Esophagus muscularis mucosa (tissue), 4 donors: ENCODE data around the gene NBEA. TPM values are rescaled to one million over a fixed set of nuclear protein-coding genes. Genes with fewer than 3 reads are reported as not detected.

Experiments
- DNase-seq: peaks from one replicate; pipeline ENCODE4 v3.0.0-alpha.2; 2017; ENCODE audit errors: extremely low spot score
- H3K27ac ChIP-seq, 4 donors: fragments of 200-600 bp; sonication (generic); replicated peaks in 1 of 4; 1 replicate in 3 of 4; 2 replicates in 1 of 4; pipeline ENCODE4 v1.5.1; 2016 to 2019; ENCODE audit warnings: mild to moderate bottlenecking in 1 of 4
- H3K27me3 ChIP-seq, 4 donors: fragments of 200-600 bp; sonication (generic); one replicate each; pipeline versions ENCODE4 v1.5.1 to v1.6.0; 2016 to 2019
- H3K36me3 ChIP-seq, 4 donors: fragments of 200-600 bp; sonication (generic); one replicate each; pipeline ENCODE4 v1.5.1; 2016 to 2019
- H3K4me1 ChIP-seq, 4 donors: fragments of 200-600 bp; sonication (generic); one replicate each; pipeline ENCODE4 v1.5.1; 2016 to 2019
- H3K4me3 ChIP-seq, 4 donors: fragments of 200-600 bp; sonication (generic); 1 replicate in 2 of 4; 2 replicates in 2 of 4; pipeline ENCODE4 v1.5.1; 2016 to 2019; ENCODE audit warnings: mild to moderate bottlenecking in 4 of 4, moderate library complexity in 1 of 4
- H3K9me3 ChIP-seq, 4 donors: fragments of 200-600 bp; sonication (generic); 1 replicate in 3 of 4; 2 replicates in 1 of 4; pipeline ENCODE4 v1.5.1; 2016 to 2019
- CTCF ChIP-seq, 3 experiments: fragments of 200-600 bp in 2 of 3; fragments of 450-650 bp in 1 of 3; sonication (generic) in 2 of 3; IDR thresholded peaks; one replicate each; pipeline ENCODE4 v1.5.1; 2017 to 2019; ENCODE audit warnings: antibody characterized with exemption in 3 of 3, mild to moderate bottlenecking in 2 of 3, moderate library complexity in 1 of 3
- EP300 ChIP-seq: sonication (generic); formaldehyde crosslinking; IDR thresholded peaks from one replicate; pipeline ENCODE4 v1.6.1; 2017; ENCODE audit warnings: antibody characterized with exemption
- POLR2A ChIP-seq: fragments of 450-650 bp; IDR thresholded peaks from one replicate; pipeline ENCODE4 v1.6.1; 2017; ENCODE audit warnings: antibody characterized with exemption, moderate library complexity, mild to moderate bottlenecking, low read depth
- POLR2AphosphoS5 ChIP-seq, 2 donors: sonication (generic); formaldehyde crosslinking; IDR thresholded peaks; one replicate each; pipeline ENCODE4 v1.6.1; 2017; ENCODE audit warnings: antibody characterized with exemption in 2 of 2
- WGBS: methylation state at CpG from one replicate; pipeline ENCODE4 v1.1.5; 2018; 5-methylcytosine and 5-hydroxymethylcytosine counted together
- intact Hi-C: fragments of 100-400 bp; cut with DNase I; formaldehyde crosslinking; loops from one replicate; pipeline ENCODE4 v1.15.1; 2023
- total RNA-seq, 4 donors: library from RNA; depleted of rRNA; stranded (reverse); fragments of >200 nt; gene quantifications; one replicate each; pipeline versions ENCODE4 v1.1.0 to v1.2.1, GENCODE V29; 2016

NBEA gene
- total RNA-seq, 4 donors from 2014 or later: 21.0 to 30.8 (median 25.0) TPM

- Histone ChIP-seq H3K27ac (peak overlapping the region in 1 of 4 donors; percentile 28), H3K9me3 (no peaks in the 10 kb centered on the region), H3K4me1 (peaks cover 0 to 2% (median 0%) of the 10 kb centered on the region in 4 donors), H3K27me3 (peaks cover 0 to 9% (median 0%) of the 10 kb centered on the region in 4 donors), H3K4me3 (peak overlapping the region in 3 of 4 donors; percentile 24 to 34 (median 33)), H3K36me3 (no peaks in the 10 kb centered on the region)
- 78% methylated on average over 14 of the region's 14 CpGs for WGBS
- TF ChIP-seq POLR2AphosphoS5 (IDR thresholded peaks at IDR 0.05) (no peak), CTCF (IDR thresholded peaks at IDR 0.05) (no peak), EP300 (no peak), POLR2A (no peak)
- intact Hi-C loops: no loop called here
- DNase-seq: no peak
Measured at GRCh38 chr13:35479038-35479492, 537.0 kb downstream of the NBEA start.

- Histone ChIP-seq H3K27ac (no peak overlapping the region), H3K9me3 (no peaks in the 10 kb centered on the region), H3K36me3 (no peaks in the 10 kb centered on the region), H3K4me3 (no peak overlapping the region), H3K27me3 (peaks cover 0 to 9% (median 0%) of the 10 kb centered on the region in 4 donors), H3K4me1 (peaks cover 0 to 2% (median 0%) of the 10 kb centered on the region in 4 donors)
- TF ChIP-seq POLR2A (no peak), EP300 (no peak), POLR2AphosphoS5 (IDR thresholded peaks at IDR 0.05) (no peak), CTCF (IDR thresholded peaks at IDR 0.05) (no peak)
- 69% methylated on average over 1 of the region's 1 CpG for WGBS
- DNase-seq: no peak
- intact Hi-C loops: no loop called here
Measured at GRCh38 chr13:35479706-35480105, 537.6 kb downstream of the NBEA start.

GRCh38 chr13:35480346-35480745 lies 538.3 kb downstream of the NBEA start:
- no peaks in the 10 kb centered on the region for H3K36me3 ChIP-seq
- H3K27me3 ChIP-seq: peaks cover 0 to 9% (median 0%) of the 10 kb centered on the region in 4 donors
- TF ChIP-seq CTCF (IDR thresholded peaks at IDR 0.05) (no peak), POLR2AphosphoS5 (IDR thresholded peaks at IDR 0.05) (no peak), EP300 (no peak), POLR2A (no peak)
- no peak overlapping the region for H3K27ac ChIP-seq
- H3K4me3 ChIP-seq: no peak overlapping the region
- DNase-seq: no peak
- peaks cover 0 to 2% (median 0%) of the 10 kb centered on the region in 4 donors for H3K4me1 ChIP-seq
- intact Hi-C loops: no loop called here
- no peaks in the 10 kb centered on the region for H3K9me3 ChIP-seq
- WGBS: 83% methylated on average over 2 of the region's 2 CpGs

- intact Hi-C loops: no loop called here
- H3K27ac ChIP-seq: no peak overlapping the region
- peaks cover 0 to 9% (median 0%) of the 10 kb centered on the region in 4 donors for H3K27me3 ChIP-seq
- H3K4me1 ChIP-seq: no peaks in the 10 kb centered on the region
- TF ChIP-seq EP300 (no peak), CTCF (IDR thresholded peaks at IDR 0.05) (no peak), POLR2AphosphoS5 (IDR thresholded peaks at IDR 0.05) (no peak), POLR2A (no peak)
- H3K4me3 ChIP-seq: no peak overlapping the region
- no peak for DNase-seq
- 82% methylated on average over 2 of the region's 2 CpGs for WGBS
- H3K36me3 ChIP-seq: no peaks in the 10 kb centered on the region
- H3K9me3 ChIP-seq: no peaks in the 10 kb centered on the region
Measured at GRCh38 chr13:35481777-35482176, 539.7 kb downstream of the NBEA start.

GRCh38 chr13:35482527-35482926 lies 540.5 kb downstream of the NBEA start:
- no peaks in the 10 kb centered on the region for H3K36me3 ChIP-seq
- H3K27ac ChIP-seq: no peak overlapping the region
- peaks cover 0 to 9% (median 0%) of the 10 kb centered on the region in 4 donors for H3K27me3 ChIP-seq
- no peak for TF ChIP-seq POLR2AphosphoS5 (IDR thresholded peaks at IDR 0.05)
- no peak for TF ChIP-seq EP300
- TF ChIP-seq CTCF (IDR thresholded peaks at IDR 0.05): no peak
- no peak for TF ChIP-seq POLR2A
- intact Hi-C loops: no loop called here
- H3K9me3 ChIP-seq: no peaks in the 10 kb centered on the region
- no peaks in the 10 kb centered on the region for H3K4me1 ChIP-seq
- H3K4me3 ChIP-seq: no peak overlapping the region
- no peak for DNase-seq
- 96% methylated on average over 1 of the region's 1 CpG for WGBS
